WTC11 (cell line): ENCODE results near the gene HTRA1. TPM values are rescaled to one million over a fixed set of nuclear protein-coding genes. Genes with fewer than 3 reads are reported as not detected.

Experiments
- ATAC-seq: fragments of 200-7000 bp; cut with Tn5 transposase; 2 replicates; pipeline ENCODE4 v1.10.0; 2021; ENCODE audit warnings: mild to moderate bottlenecking, moderate library complexity
- CTCF ChIA-PET: fragments of 300-600 bp; sonication (Branson Sonifier 250); formaldehyde crosslinking; loops from one replicate; lab custom pipeline; 2021; ENCODE audit warnings: antibody characterized with exemption; lab: Charles Lee
- POLR2A ChIA-PET: fragments of 350-600 bp; sonication (Branson Sonifier 250); formaldehyde crosslinking; loops from one replicate; lab custom pipeline; 2021; ENCODE audit warnings: antibody characterized with exemption; lab: Charles Lee
- DNase-seq: peaks from one replicate; pipeline ENCODE4 v3.0.0; 2021; ENCODE audit warnings: low spot score
- H3K27ac Mint-ChIP-seq: 2 replicates; pipeline ENCODE4 v1.8.0; 2021; ENCODE audit warnings: mixed read lengths
- H3K27me3 Mint-ChIP-seq: 2 replicates; pipeline ENCODE4 v1.8.0; 2021; ENCODE audit warnings: low read depth, mild to moderate bottlenecking, moderate library complexity, mixed read lengths
- H3K36me3 Mint-ChIP-seq: 2 replicates; pipeline ENCODE4 v1.8.0; 2021; ENCODE audit warnings: mixed read lengths
- H3K4me1 Mint-ChIP-seq: 2 replicates; pipeline ENCODE4 v1.8.0; 2022; ENCODE audit warnings: mixed read lengths
- H3K4me3 Mint-ChIP-seq: 2 replicates; pipeline ENCODE4 v1.8.0; 2021; ENCODE audit warnings: mild to moderate bottlenecking, moderate library complexity, mixed read lengths
- H3K9me3 Mint-ChIP-seq: 2 replicates; pipeline ENCODE4 v1.8.0; 2021; ENCODE audit warnings: mixed read lengths
- CREM ChIP-seq: sonication (generic); formaldehyde crosslinking; IDR thresholded peaks from 2 replicates; pipeline ENCODE4 v1.8.1; 2022; ENCODE audit warnings: mild to moderate bottlenecking, missing genetic modification reagents, moderate library complexity
- EMX1 ChIP-seq: fragments of 250-450 bp; sonication (Bioruptor Pico); IDR thresholded peaks from 2 replicates; pipeline ENCODE4 v1.8.0; 2021; ENCODE audit warnings: mild to moderate bottlenecking
- FOXP1 ChIP-seq: sonication (generic); formaldehyde crosslinking; IDR thresholded peaks from 2 replicates; pipeline ENCODE4 v1.8.0; 2022; ENCODE audit warnings: missing genetic modification reagents, mild to moderate bottlenecking, moderate library complexity, borderline replicate concordance
- JUN ChIP-seq: sonication (generic); formaldehyde crosslinking; IDR thresholded peaks from 2 replicates; pipeline ENCODE4 v1.8.0; 2023; ENCODE audit warnings: mild to moderate bottlenecking, missing genetic modification reagents
- OVOL2 ChIP-seq: fragments of 250-450 bp; sonication (Bioruptor Pico); IDR thresholded peaks from 2 replicates; pipeline ENCODE4 v1.9.0; 2021; ENCODE audit warnings: mild to moderate bottlenecking, borderline replicate concordance
- PRRX2 ChIP-seq: fragments of 250-450 bp; sonication (Bioruptor Pico); IDR thresholded peaks from 2 replicates; pipeline ENCODE4 v1.8.0; 2021; ENCODE audit warnings: mild to moderate bottlenecking
- TEAD1 ChIP-seq: sonication (generic); formaldehyde crosslinking; IDR thresholded peaks from 2 replicates; pipeline ENCODE4 v1.8.0; 2022; ENCODE audit warnings: mild to moderate bottlenecking, missing genetic modification reagents
- ZNF219 ChIP-seq: sonication (generic); formaldehyde crosslinking; IDR thresholded peaks from 2 replicates; pipeline ENCODE4 v1.8.0; 2023; ENCODE audit warnings: missing genetic modification reagents, mild to moderate bottlenecking, borderline replicate concordance
- ZNF396 ChIP-seq: fragments of 250-450 bp; sonication (Bioruptor Pico); IDR thresholded peaks from 2 replicates; pipeline ENCODE4 v1.8.0; 2021; ENCODE audit warnings: mild to moderate bottlenecking, moderate library complexity, borderline replicate concordance
- ZNF416 ChIP-seq: fragments of 250-450 bp; sonication (Bioruptor Pico); IDR thresholded peaks from 2 replicates; pipeline ENCODE4 v1.9.0; 2021; ENCODE audit warnings: mild to moderate bottlenecking, inconsistent platforms
- ZNF671 ChIP-seq: fragments of 250-450 bp; sonication (Bioruptor Pico); IDR thresholded peaks from 2 replicates; pipeline ENCODE4 v1.8.0; 2021; ENCODE audit warnings: mild to moderate bottlenecking
- total RNA-seq: library from RNA; stranded (reverse); gene quantifications from 3 replicates; pipeline ENCODE4 v1.2.3, GENCODE V29; 2021
- TF ChIP-seq, protein P1 (sequence below): sonication (generic); formaldehyde crosslinking; IDR thresholded peaks from 2 replicates; pipeline ENCODE4 v1.8.0; 2023; ENCODE audit warnings: mild to moderate bottlenecking, missing genetic modification reagents
- TF ChIP-seq, protein P2 (sequence below): sonication (generic); formaldehyde crosslinking; IDR thresholded peaks from 2 replicates; pipeline ENCODE4 v1.8.0; 2022; ENCODE audit warnings: missing genetic modification reagents
- TF ChIP-seq, protein P3 (sequence below): sonication (generic); formaldehyde crosslinking; IDR thresholded peaks from 2 replicates; pipeline ENCODE4 v1.8.0; 2022; ENCODE audit warnings: mild to moderate bottlenecking, missing genetic modification reagents
- TF ChIP-seq, protein P4 (sequence below): sonication (generic); formaldehyde crosslinking; IDR thresholded peaks from 2 replicates; pipeline ENCODE4 v1.8.0; 2023; ENCODE audit warnings: missing genetic modification reagents
- TF ChIP-seq, protein P5 (sequence below): fragments of 250-450 bp; sonication (Bioruptor Pico); IDR thresholded peaks from 2 replicates; pipeline ENCODE4 v1.9.0; 2021; ENCODE audit warnings: moderate library complexity, mild to moderate bottlenecking, inconsistent platforms, borderline replicate concordance
- TF ChIP-seq, protein P6 (sequence below): sonication (generic); formaldehyde crosslinking; IDR thresholded peaks from 2 replicates; pipeline ENCODE4 v1.8.1; 2023; ENCODE audit warnings: mild to moderate bottlenecking, missing genetic modification reagents, borderline replicate concordance

Gene HTRA1
- total RNA-seq, 1 experiment from 2014 or later, result 18.3 TPM

DNA sequence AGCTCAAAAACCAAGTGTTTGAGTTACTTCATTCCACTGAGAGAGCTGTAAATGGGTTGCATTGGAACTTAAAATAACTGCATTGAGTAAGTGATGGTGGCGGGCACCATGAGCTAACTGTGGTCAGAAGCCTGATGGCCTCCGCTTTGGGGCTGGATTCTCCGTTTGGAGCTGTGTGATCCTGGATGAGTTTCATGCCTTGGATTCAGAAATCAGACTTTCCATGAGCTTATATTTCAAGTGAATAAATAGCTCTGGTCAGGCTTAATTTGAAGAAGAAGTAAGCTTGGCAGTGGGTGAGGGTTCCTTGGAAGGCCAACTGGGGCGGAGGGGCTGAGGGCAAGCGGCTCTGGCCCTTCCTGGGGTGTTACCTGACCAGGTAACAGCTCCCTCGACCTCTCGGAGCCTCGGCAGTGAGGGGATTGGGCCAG lies 5.6 kb downstream of the HTRA1 start:
- no peak for ATAC-seq
- POLR2A ChIA-PET, result no interaction called here
- H3K36me3 Mint-ChIP-seq, result no peaks in the 10 kb centered on the region
- no peak for DNase-seq
- H3K27ac Mint-ChIP-seq, result no peak overlapping the region
- CTCF ChIA-PET, result interaction anchor here (1.0 to 1.1 kb wide), 3 partner anchors 27 to 187 kb away, joined by 3 read pairs; no protein-coding TSS in a partner anchor
- peaks cover 35% of the 10 kb centered on the region for H3K27me3 Mint-ChIP-seq
- TF ChIP-seq, protein P1, sequence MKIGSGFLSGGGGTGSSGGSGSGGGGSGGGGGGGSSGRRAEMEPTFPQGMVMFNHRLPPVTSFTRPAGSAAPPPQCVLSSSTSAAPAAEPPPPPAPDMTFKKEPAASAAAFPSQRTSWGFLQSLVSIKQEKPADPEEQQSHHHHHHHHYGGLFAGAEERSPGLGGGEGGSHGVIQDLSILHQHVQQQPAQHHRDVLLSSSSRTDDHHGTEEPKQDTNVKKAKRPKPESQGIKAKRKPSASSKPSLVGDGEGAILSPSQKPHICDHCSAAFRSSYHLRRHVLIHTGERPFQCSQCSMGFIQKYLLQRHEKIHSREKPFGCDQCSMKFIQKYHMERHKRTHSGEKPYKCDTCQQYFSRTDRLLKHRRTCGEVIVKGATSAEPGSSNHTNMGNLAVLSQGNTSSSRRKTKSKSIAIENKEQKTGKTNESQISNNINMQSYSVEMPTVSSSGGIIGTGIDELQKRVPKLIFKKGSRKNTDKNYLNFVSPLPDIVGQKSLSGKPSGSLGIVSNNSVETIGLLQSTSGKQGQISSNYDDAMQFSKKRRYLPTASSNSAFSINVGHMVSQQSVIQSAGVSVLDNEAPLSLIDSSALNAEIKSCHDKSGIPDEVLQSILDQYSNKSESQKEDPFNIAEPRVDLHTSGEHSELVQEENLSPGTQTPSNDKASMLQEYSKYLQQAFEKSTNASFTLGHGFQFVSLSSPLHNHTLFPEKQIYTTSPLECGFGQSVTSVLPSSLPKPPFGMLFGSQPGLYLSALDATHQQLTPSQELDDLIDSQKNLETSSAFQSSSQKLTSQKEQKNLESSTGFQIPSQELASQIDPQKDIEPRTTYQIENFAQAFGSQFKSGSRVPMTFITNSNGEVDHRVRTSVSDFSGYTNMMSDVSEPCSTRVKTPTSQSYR (CRISPR knock-in tag), result no peak
- TF ChIP-seq, protein P2, sequence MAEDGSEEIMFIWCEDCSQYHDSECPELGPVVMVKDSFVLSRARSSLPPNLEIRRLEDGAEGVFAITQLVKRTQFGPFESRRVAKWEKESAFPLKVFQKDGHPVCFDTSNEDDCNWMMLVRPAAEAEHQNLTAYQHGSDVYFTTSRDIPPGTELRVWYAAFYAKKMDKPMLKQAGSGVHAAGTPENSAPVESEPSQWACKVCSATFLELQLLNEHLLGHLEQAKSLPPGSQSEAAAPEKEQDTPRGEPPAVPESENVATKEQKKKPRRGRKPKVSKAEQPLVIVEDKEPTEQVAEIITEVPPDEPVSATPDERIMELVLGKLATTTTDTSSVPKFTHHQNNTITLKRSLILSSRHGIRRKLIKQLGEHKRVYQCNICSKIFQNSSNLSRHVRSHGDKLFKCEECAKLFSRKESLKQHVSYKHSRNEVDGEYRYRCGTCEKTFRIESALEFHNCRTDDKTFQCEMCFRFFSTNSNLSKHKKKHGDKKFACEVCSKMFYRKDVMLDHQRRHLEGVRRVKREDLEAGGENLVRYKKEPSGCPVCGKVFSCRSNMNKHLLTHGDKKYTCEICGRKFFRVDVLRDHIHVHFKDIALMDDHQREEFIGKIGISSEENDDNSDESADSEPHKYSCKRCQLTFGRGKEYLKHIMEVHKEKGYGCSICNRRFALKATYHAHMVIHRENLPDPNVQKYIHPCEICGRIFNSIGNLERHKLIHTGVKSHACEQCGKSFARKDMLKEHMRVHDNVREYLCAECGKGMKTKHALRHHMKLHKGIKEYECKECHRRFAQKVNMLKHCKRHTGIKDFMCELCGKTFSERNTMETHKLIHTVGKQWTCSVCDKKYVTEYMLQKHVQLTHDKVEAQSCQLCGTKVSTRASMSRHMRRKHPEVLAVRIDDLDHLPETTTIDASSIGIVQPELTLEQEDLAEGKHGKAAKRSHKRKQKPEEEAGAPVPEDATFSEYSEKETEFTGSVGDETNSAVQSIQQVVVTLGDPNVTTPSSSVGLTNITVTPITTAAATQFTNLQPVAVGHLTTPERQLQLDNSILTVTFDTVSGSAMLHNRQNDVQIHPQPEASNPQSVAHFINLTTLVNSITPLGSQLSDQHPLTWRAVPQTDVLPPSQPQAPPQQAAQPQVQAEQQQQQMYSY, result no peak
- TF ChIP-seq EMX1 (no peak), ZNF396 (CRISPR knock-in tag) (no peak), FOXP1 (no peak), TEAD1 (no peak), ZNF219 (CRISPR knock-in tag) (no peak), JUN (CRISPR knock-in tag) (no peak), ZNF416 (CRISPR knock-in tag) (no peak), CREM (no peak), OVOL2 (CRISPR knock-in tag) (no peak), PRRX2 (no peak), ZNF671 (CRISPR knock-in tag) (no peak)
- TF ChIP-seq, protein P3, sequence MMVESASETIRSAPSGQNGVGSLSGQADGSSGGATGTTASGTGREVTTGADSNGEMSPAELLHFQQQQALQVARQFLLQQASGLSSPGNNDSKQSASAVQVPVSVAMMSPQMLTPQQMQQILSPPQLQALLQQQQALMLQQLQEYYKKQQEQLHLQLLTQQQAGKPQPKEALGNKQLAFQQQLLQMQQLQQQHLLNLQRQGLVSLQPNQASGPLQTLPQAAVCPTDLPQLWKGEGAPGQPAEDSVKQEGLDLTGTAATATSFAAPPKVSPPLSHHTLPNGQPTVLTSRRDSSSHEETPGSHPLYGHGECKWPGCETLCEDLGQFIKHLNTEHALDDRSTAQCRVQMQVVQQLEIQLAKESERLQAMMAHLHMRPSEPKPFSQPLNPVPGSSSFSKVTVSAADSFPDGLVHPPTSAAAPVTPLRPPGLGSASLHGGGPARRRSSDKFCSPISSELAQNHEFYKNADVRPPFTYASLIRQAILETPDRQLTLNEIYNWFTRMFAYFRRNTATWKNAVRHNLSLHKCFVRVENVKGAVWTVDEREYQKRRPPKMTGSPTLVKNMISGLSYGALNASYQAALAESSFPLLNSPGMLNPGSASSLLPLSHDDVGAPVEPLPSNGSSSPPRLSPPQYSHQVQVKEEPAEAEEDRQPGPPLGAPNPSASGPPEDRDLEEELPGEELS (CRISPR knock-in tag), result no peak
- TF ChIP-seq, protein P4, sequence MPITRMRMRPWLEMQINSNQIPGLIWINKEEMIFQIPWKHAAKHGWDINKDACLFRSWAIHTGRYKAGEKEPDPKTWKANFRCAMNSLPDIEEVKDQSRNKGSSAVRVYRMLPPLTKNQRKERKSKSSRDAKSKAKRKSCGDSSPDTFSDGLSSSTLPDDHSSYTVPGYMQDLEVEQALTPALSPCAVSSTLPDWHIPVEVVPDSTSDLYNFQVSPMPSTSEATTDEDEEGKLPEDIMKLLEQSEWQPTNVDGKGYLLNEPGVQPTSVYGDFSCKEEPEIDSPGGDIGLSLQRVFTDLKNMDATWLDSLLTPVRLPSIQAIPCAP (CRISPR knock-in tag), result no peak
- TF ChIP-seq, protein P5, sequence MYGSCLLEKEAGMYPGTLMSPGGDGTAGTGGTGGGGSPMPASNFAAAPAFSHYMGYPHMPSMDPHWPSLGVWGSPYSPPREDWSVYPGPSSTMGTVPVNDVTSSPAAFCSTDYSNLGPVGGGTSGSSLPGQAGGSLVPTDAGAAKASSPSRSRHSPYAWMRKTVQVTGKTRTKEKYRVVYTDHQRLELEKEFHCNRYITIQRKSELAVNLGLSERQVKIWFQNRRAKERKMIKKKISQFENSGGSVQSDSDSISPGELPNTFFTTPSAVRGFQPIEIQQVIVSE (CRISPR knock-in tag), result no peak
- TF ChIP-seq, protein P6, sequence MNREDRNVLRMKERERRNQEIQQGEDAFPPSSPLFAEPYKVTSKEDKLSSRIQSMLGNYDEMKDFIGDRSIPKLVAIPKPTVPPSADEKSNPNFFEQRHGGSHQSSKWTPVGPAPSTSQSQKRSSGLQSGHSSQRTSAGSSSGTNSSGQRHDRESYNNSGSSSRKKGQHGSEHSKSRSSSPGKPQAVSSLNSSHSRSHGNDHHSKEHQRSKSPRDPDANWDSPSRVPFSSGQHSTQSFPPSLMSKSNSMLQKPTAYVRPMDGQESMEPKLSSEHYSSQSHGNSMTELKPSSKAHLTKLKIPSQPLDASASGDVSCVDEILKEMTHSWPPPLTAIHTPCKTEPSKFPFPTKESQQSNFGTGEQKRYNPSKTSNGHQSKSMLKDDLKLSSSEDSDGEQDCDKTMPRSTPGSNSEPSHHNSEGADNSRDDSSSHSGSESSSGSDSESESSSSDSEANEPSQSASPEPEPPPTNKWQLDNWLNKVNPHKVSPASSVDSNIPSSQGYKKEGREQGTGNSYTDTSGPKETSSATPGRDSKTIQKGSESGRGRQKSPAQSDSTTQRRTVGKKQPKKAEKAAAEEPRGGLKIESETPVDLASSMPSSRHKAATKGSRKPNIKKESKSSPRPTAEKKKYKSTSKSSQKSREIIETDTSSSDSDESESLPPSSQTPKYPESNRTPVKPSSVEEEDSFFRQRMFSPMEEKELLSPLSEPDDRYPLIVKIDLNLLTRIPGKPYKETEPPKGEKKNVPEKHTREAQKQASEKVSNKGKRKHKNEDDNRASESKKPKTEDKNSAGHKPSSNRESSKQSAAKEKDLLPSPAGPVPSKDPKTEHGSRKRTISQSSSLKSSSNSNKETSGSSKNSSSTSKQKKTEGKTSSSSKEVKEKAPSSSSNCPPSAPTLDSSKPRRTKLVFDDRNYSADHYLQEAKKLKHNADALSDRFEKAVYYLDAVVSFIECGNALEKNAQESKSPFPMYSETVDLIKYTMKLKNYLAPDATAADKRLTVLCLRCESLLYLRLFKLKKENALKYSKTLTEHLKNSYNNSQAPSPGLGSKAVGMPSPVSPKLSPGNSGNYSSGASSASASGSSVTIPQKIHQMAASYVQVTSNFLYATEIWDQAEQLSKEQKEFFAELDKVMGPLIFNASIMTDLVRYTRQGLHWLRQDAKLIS, result no peak
- H3K4me3 Mint-ChIP-seq, result no peak overlapping the region
- peaks cover 19% of the 10 kb centered on the region for H3K4me1 Mint-ChIP-seq
- H3K9me3 Mint-ChIP-seq, result no peaks in the 10 kb centered on the region
